Peyer's patch (tissue), 4 donors: ENCODE measurements around the gene ITGA2B. TPM values are rescaled to one million over a fixed set of nuclear protein-coding genes. Genes with fewer than 3 reads are reported as not detected.

Source experiments
- DNase-seq, 3 donors: peaks; one replicate each; pipeline ENCODE4 v3.0.0-alpha.2; 2017 to 2019
- H3K27ac ChIP-seq, 4 donors: fragments of 200-600 bp; sonication (generic); one replicate each; pipeline ENCODE4 v1.5.1; 2016 to 2019
- H3K27me3 ChIP-seq, 2 donors: fragments of 200-600 bp; sonication (generic); one replicate each; pipeline ENCODE4 v1.5.1; 2019
- H3K36me3 ChIP-seq, 3 donors: fragments of 200-600 bp; sonication (generic); one replicate each; pipeline ENCODE4 v1.5.1; 2016 to 2019
- H3K4me1 ChIP-seq, 4 donors: fragments of 200-600 bp; sonication (generic); one replicate each; pipeline ENCODE4 v1.5.1; 2016 to 2019
- H3K4me3 ChIP-seq, 4 donors: fragments of 200-600 bp; sonication (generic); 1 replicate in 3 of 4; 2 replicates in 1 of 4; pipeline ENCODE4 v1.5.1; 2016 to 2019; ENCODE audit warnings: mild to moderate bottlenecking in 1 of 4
- H3K9me3 ChIP-seq, 4 donors: fragments of 200-600 bp; sonication (generic); one replicate each; pipeline ENCODE4 v1.5.1; 2016 to 2019; ENCODE audit warnings: mild to moderate bottlenecking in 1 of 4
- CTCF ChIP-seq, 6 experiments: fragments of 450-650 bp in 4 of 6; fragments of 200-600 bp in 2 of 6; sonication (generic) in 1 of 6; IDR thresholded peaks; one replicate each; pipeline ENCODE4 v1.5.1; 2017 to 2019; ENCODE audit warnings: antibody characterized with exemption in 6 of 6, mild to moderate bottlenecking in 3 of 6, moderate library complexity in 1 of 6
- POLR2A ChIP-seq, 2 donors: fragments of 450-650 bp; IDR thresholded peaks; one replicate each; pipeline ENCODE4 v1.5.1; 2017; ENCODE audit warnings: antibody characterized with exemption in 2 of 2, mild to moderate bottlenecking in 2 of 2, moderate library complexity in 2 of 2
- total RNA-seq, 4 donors: library from RNA; depleted of rRNA; stranded (reverse); fragments of >200 nt; gene quantifications; one replicate each; pipeline ENCODE4 v1.1.0, GENCODE V29; 2016

ITGA2B gene
- total RNA-seq, 4 donors from 2014 or later = 2.5 TPM; not detected in 3

- Histone ChIP-seq H3K27ac (no peak overlapping the region), H3K36me3 (peaks cover 0 to 26% (median 0%) of the 10 kb centered on the region in 3 donors), H3K9me3 (no peaks in the 10 kb centered on the region), H3K27me3 (no peaks in the 10 kb centered on the region), H3K4me1 (no peaks in the 10 kb centered on the region), H3K4me3 (no peak overlapping the region)
- DNase-seq = no peak
- TF ChIP-seq CTCF (IDR thresholded peaks at IDR 0.05) (no peak), POLR2A (IDR thresholded peaks at IDR 0.05) (no peak)
These were observed 19.3 kb upstream of the ITGA2B start for GRCh38 chr17:44408786-44409185.

DNA sequence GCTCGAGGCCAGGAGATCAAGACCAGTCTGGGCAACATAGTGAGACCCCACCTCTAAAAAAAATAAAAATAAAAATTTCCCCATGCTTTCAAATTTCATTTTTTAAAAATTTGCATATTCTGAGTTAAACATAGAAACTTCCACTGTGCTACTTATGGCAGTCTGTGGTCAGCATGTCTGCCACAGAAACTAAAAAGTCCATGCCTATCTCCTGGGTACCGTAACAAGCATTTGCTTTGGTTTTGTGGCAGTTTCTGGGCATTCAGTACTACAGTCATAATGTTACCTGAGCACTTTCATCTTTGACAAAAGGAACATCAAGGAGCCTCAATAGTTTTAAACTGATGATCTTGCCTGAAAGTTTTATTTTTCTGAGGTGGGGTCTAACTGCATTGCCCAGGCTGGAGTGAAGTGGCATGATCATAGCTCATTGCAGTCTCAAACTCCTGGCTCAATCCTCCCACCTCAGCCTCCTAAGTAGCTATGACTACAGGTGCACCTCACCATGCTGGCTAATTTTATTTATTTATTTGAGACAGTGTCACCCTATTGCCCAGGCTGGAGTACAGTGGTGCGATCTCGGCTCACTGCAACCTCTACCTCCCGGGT lies 13.2 kb upstream of the ITGA2B start:
- H3K27ac ChIP-seq = no peak overlapping the region
- no peak overlapping the region for H3K4me3 ChIP-seq
- H3K4me1 ChIP-seq = no peaks in the 10 kb centered on the region
- TF ChIP-seq CTCF (IDR thresholded peaks at IDR 0.05) (no peak), POLR2A (IDR thresholded peaks at IDR 0.05) (no peak)
- no peaks in the 10 kb centered on the region for H3K9me3 ChIP-seq
- no peaks in the 10 kb centered on the region for H3K27me3 ChIP-seq
- H3K36me3 ChIP-seq = peaks cover 0 to 83% (median 0%) of the 10 kb centered on the region in 3 donors
- DNase-seq = no peak

GRCh38 chr17:44400226-44400847 lies 10.9 kb upstream of the ITGA2B start:
- no peak for DNase-seq
- H3K27ac ChIP-seq = no peak overlapping the region
- TF ChIP-seq CTCF (IDR thresholded peaks at IDR 0.05) (peak in 4 of 6 experiments; percentile 26 to 47 (median 38)), POLR2A (IDR thresholded peaks at IDR 0.05) (no peak)

GRCh38 chr17:44398692-44399691 lies 9.5 kb upstream of the ITGA2B start:
- Histone ChIP-seq H3K27ac (no peak overlapping the region), H3K4me1 (no peaks in the 10 kb centered on the region), H3K9me3 (no peaks in the 10 kb centered on the region), H3K27me3 (no peaks in the 10 kb centered on the region), H3K36me3 (peaks cover 0 to 69% (median 0%) of the 10 kb centered on the region in 3 donors), H3K4me3 (no peak overlapping the region)
- DNase-seq = no peak
- TF ChIP-seq POLR2A (IDR thresholded peaks at IDR 0.05) = no peak
- no peak for TF ChIP-seq CTCF (IDR thresholded peaks at IDR 0.05)

More at GRCh38 chr17:44400226-44400847, 10.9 kb upstream of the ITGA2B start:
- no peaks in the 10 kb centered on the region for H3K4me1 ChIP-seq
- H3K9me3 ChIP-seq = no peaks in the 10 kb centered on the region
- H3K36me3 ChIP-seq = peaks cover 0 to 83% (median 0%) of the 10 kb centered on the region in 3 donors
- H3K4me3 ChIP-seq = no peak overlapping the region
- no peaks in the 10 kb centered on the region for H3K27me3 ChIP-seq
